ENCODE results near the gene PCA3. TPM values are rescaled to one million over a fixed set of nuclear protein-coding genes. Genes with fewer than 3 reads are reported as not detected.
"Not testable (repeated sequence)": the region's sequence is repeated elsewhere in the genome, so short reads cannot be mapped to it uniquely, and the experiment has no call there.

PCA3 gene
- total and polyA plus RNA-seq, 10 of the 15 experiments (the other 5 are each of a cell fraction or from before 2014, with no cell fraction given) = 0.05 TPM; not detected in 9

DNA sequence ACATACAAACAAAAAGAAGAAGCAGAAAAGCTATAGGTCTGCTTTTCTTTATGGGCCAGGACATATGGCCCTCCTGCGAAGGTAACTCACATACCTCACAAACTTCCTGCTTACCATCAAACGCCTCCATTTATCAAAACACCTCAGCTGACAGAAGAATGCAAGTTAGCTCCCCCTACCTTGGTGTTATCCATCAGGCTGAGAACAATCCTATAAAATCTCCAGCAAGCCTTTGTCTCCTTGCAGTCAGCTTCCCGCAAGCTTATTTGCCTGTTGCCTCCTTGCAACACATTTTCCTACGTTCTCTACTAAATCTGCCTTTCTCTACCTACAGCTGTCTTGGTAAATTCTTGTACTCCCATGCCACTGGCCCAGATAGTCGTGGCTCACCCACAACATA, 22.7 kb upstream of the PCA3 start:
- 22% methylated on average over 5 of the region's 5 CpGs for WGBS (ENCODE audit: insufficient coverage, insufficient replicate concordance, low lambda C conversion rate, missing lambda C conversion rate)
- TF ChIP-seq SIN3A (IDR thresholded peaks at IDR 0.05; ENCODE audit: low read depth, low read length) = no peak
- no peak for TF ChIP-seq ZNF207 (IDR thresholded peaks at IDR 0.05; ENCODE audit: borderline replicate concordance)
- TF ChIP-seq, protein P1, sequence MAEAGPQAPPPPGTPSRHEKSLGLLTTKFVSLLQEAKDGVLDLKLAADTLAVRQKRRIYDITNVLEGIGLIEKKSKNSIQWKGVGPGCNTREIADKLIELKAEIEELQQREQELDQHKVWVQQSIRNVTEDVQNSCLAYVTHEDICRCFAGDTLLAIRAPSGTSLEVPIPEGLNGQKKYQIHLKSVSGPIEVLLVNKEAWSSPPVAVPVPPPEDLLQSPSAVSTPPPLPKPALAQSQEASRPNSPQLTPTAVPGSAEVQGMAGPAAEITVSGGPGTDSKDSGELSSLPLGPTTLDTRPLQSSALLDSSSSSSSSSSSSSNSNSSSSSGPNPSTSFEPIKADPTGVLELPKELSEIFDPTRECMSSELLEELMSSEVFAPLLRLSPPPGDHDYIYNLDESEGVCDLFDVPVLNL (IDR thresholded peaks at IDR 0.05; ENCODE audit: low read depth, low read length) = no peak
- no peak for TF ChIP-seq SIX5 (IDR thresholded peaks at IDR 0.05; ENCODE audit: low read depth, low read length, severe bottlenecking)
- TF ChIP-seq, protein P2, sequence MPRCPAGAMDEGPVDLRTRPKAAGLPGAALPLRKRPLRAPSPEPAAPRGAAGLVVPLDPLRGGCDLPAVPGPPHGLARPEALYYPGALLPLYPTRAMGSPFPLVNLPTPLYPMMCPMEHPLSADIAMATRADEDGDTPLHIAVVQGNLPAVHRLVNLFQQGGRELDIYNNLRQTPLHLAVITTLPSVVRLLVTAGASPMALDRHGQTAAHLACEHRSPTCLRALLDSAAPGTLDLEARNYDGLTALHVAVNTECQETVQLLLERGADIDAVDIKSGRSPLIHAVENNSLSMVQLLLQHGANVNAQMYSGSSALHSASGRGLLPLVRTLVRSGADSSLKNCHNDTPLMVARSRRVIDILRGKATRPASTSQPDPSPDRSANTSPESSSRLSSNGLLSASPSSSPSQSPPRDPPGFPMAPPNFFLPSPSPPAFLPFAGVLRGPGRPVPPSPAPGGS (IDR thresholded peaks at IDR 0.05; ENCODE audit: borderline replicate concordance, insufficient read depth, low read depth, low read length, poor library complexity, severe bottlenecking) = no peak
- TF ChIP-seq PAX5 (IDR thresholded peaks at IDR 0.05; ENCODE audit: borderline replicate concordance, low read depth, low read length) = no peak
- TF ChIP-seq PML (IDR thresholded peaks at IDR 0.05; ENCODE audit: low read length) = no peak
- no peak for TF ChIP-seq MXI1 (IDR thresholded peaks at IDR 0.05; ENCODE audit: low read depth, low read length)
- TF ChIP-seq HDAC6 (IDR thresholded peaks at IDR 0.05; ENCODE audit: unreplicated experiment) = no peak
- TF ChIP-seq, protein P3, sequence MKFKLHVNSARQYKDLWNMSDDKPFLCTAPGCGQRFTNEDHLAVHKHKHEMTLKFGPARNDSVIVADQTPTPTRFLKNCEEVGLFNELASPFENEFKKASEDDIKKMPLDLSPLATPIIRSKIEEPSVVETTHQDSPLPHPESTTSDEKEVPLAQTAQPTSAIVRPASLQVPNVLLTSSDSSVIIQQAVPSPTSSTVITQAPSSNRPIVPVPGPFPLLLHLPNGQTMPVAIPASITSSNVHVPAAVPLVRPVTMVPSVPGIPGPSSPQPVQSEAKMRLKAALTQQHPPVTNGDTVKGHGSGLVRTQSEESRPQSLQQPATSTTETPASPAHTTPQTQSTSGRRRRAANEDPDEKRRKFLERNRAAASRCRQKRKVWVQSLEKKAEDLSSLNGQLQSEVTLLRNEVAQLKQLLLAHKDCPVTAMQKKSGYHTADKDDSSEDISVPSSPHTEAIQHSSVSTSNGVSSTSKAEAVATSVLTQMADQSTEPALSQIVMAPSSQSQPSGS (IDR thresholded peaks at IDR 0.05; ENCODE audit: low read length) = no peak
- no peak for TF ChIP-seq ETV6 (conservative IDR thresholded peaks at IDR 0.05 in 1 of 2, IDR thresholded peaks at IDR 0.05 in 1 of 2; ENCODE audit: borderline replicate concordance in 1 of 2, low read depth in 1 of 2)
- ChIA-PET POLR2A (no interaction called here), CTCF (interaction anchor here (0.6 kb wide), 1 partner anchor 410 kb away, joined by 3 read pairs; no protein-coding TSS in a partner anchor), RAD21 (ENCODE audit: unreplicated experiment) (no interaction called here), SMC1A (ENCODE audit: uncharacterized antibody, unreplicated experiment) (interaction anchor here (0.6 kb wide), 1 partner anchor 14 kb away, joined by 3 read pairs; no protein-coding TSS in a partner anchor)
- Histone ChIP-seq H3K27ac (ENCODE audit: control insufficient read depth, insufficient read depth) (no peak overlapping the region), H3K27me3 (replicated peaks in 1 of 2; ENCODE audit: control insufficient read depth in 2 of 2, insufficient read depth in 2 of 2, low read length in 1 of 2) (peaks cover 0 to 3% of the 10 kb centered on the region in 2 experiments; a peak in 2 of 4 replicates), H4K20me1 (ENCODE audit: control insufficient read depth, insufficient read depth) (no peaks in the 10 kb centered on the region), H3K4me2 (ENCODE audit: control insufficient read depth, insufficient read depth) (no peak overlapping the region), H3K4me1 (ENCODE audit: control insufficient read depth, insufficient read depth, low read length) (no peaks in the 10 kb centered on the region), H3K79me2 (ENCODE audit: control insufficient read depth, insufficient read depth, low read length) (no peaks in the 10 kb centered on the region), H2AFZ (ENCODE audit: control insufficient read depth, low read depth, low read length) (no peak overlapping the region), H3K4me3 (no peak overlapping the region), H3K9ac (ENCODE audit: control insufficient read depth, insufficient read depth, low read length) (no peak overlapping the region), H3K9me3 (replicated peaks; ENCODE audit: control insufficient read depth, insufficient read depth, low read length) (no peaks in the 10 kb centered on the region; the same call in 2 of the 3 replicates), H3K36me3 (ENCODE audit: control insufficient read depth in 2 of 2, insufficient read depth in 2 of 2, low read length in 1 of 2) (no peaks in the 10 kb centered on the region)
- no TSS peak for BruUV-seq (replicated peaks)
- no peak for DNase-seq (ENCODE audit: low read depth, low spot score)
- no peak for FAIRE-seq
- no peak for ATAC-seq
- in situ Hi-C loops (cut with MboI) (no loop called here), intact Hi-C loops (cut with micrococcal nuclease; ENCODE audit: unreplicated experiment) (no loop called here)

DNA sequence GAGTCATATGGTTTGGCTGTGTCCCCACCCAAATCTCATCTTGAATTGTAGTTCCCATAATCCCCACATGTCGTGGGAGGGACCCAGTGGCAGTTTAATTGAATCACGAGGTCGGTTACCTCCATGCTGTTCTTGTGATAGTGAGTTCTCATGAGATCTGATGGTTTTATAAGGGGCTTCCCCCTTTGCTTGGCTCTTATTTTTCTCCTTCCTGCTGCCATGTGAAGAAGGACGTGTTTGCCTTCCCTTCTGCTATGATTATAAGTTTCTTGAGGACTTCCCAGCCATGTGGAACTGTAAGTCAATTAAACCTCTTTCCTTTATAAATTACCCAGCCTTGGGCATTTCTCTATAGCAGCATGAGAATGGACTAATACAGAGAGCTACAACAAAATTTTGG, 21.3 kb upstream of the PCA3 start:
- intact Hi-C loops (cut with micrococcal nuclease; ENCODE audit: unreplicated experiment); H3K9me3 ChIP-seq (replicated peaks; ENCODE audit: control insufficient read depth, insufficient read depth, low read length); POLR2A ChIA-PET; FAIRE-seq; ATAC-seq; H2AFZ ChIP-seq (ENCODE audit: control insufficient read depth, low read depth, low read length); BruUV-seq (replicated peaks); H3K4me3 ChIP-seq; H4K20me1 ChIP-seq (ENCODE audit: control insufficient read depth, insufficient read depth); H3K27ac ChIP-seq (ENCODE audit: control insufficient read depth, insufficient read depth); DNase-seq (ENCODE audit: low read depth, low spot score); H3K4me1 ChIP-seq (ENCODE audit: control insufficient read depth, insufficient read depth, low read length); H3K9ac ChIP-seq (ENCODE audit: control insufficient read depth, insufficient read depth, low read length); RAD21 ChIA-PET (ENCODE audit: unreplicated experiment); H3K4me2 ChIP-seq (ENCODE audit: control insufficient read depth, insufficient read depth); H3K79me2 ChIP-seq (ENCODE audit: control insufficient read depth, insufficient read depth, low read length); SMC1A ChIA-PET (ENCODE audit: uncharacterized antibody, unreplicated experiment); in situ Hi-C loops (cut with MboI); CTCF ChIA-PET; H3K27me3 ChIP-seq (replicated peaks in 1 of 2; ENCODE audit: control insufficient read depth in 2 of 2, insufficient read depth in 2 of 2, low read length in 1 of 2); H3K36me3 ChIP-seq (ENCODE audit: control insufficient read depth in 2 of 2, insufficient read depth in 2 of 2, low read length in 1 of 2): not testable (repeated sequence)
- 5% methylated on average over 4 of the region's 4 CpGs for WGBS (ENCODE audit: insufficient coverage, insufficient replicate concordance, low lambda C conversion rate, missing lambda C conversion rate)

Data from GM12878 (cell line).